HepG2 (cell line): ENCODE measurements around the gene ZBTB22. TPM values are rescaled to one million over a fixed set of nuclear protein-coding genes. Genes with fewer than 3 reads are reported as not detected.

Experiments
- GABPA ChIP-seq, 2 experiments: IDR thresholded peaks; 2 replicates each; pipeline ENCODE4 v1.6.1; 2011 to 2016; ENCODE audit warnings: low read depth in 2 of 2, low read length in 1 of 2, missing biosample characterization in 1 of 2, missing genetic modification characterization in 1 of 2
- MXD1 ChIP-seq: sonication (generic); formaldehyde crosslinking; IDR thresholded peaks from 2 replicates; pipeline ENCODE4 v1.4.0; 2020; ENCODE audit warnings: mild to moderate bottlenecking, missing genetic modification reagents
- PRDM15 ChIP-seq: sonication (generic); formaldehyde crosslinking; IDR thresholded peaks from 2 replicates; pipeline ENCODE4 v1.4.0; 2020; ENCODE audit warnings: missing genetic modification reagents
- REST ChIP-seq, 2 experiments: IDR thresholded peaks; 2 replicates each; pipeline ENCODE4 v1.6.1; 2011 to 2012; ENCODE audit warnings: low read length in 2 of 2, borderline replicate concordance in 1 of 2, low read depth in 1 of 2, mild to moderate bottlenecking in 1 of 2, moderate library complexity in 1 of 2
- ZMYM2 ChIP-seq: sonication (generic); formaldehyde crosslinking; IDR thresholded peaks from 2 replicates; pipeline ENCODE4 v1.8.0; 2022; ENCODE audit warnings: mild to moderate bottlenecking, missing genetic modification reagents
- ZNF430 ChIP-seq: sonication (generic); formaldehyde crosslinking; IDR thresholded peaks from 2 replicates; pipeline ENCODE4 v1.9.0; 2021; ENCODE audit warnings: mild to moderate bottlenecking, missing genetic modification reagents
- ZNF451 ChIP-seq: sonication (generic); formaldehyde crosslinking; IDR thresholded peaks from 2 replicates; pipeline ENCODE4 v1.5.0; 2020; ENCODE audit warnings: mild to moderate bottlenecking, missing genetic modification reagents
- ZNF687 ChIP-seq: sonication (generic); formaldehyde crosslinking; IDR thresholded peaks from 2 replicates; pipeline ENCODE4 v1.5.1; 2020; ENCODE audit warnings: mild to moderate bottlenecking, missing genetic modification reagents, moderate library complexity
- ZSCAN30 ChIP-seq: sonication (generic); formaldehyde crosslinking; IDR thresholded peaks from 2 replicates; pipeline ENCODE4 v1.5.0; 2020; ENCODE audit warnings: mild to moderate bottlenecking, missing genetic modification reagents
- polyA plus RNA-seq, 8 experiments: library from polyadenylated mRNA; depleted of rRNA in 3 of 8; stranded (reverse) in 7 of 8; unstranded in 1 of 8; fragments of >200 nt; fragmentation: Illumina TruSeq in 4 of 8; extraction: Trizol in 4 of 8; gene quantifications; 2 replicates each; pipeline versions ENCODE4 v1.2.1 to v1.2.3, GENCODE V29; 2011 to 2016; ENCODE audit warnings: low read depth in 4 of 8, missing spikeins in 1 of 8, mixed read lengths in 1 of 8; ENCODE audit not compliant: insufficient read depth in 1 of 8
- total RNA-seq, 5 experiments: library from RNA; depleted of rRNA; stranded (reverse); fragments of >200 nt; fragmentation: Illumina TruSeq; extraction: Trizol; gene quantifications; 2 replicates each; pipeline ENCODE4 v1.2.3, GENCODE V29; 2016; ENCODE audit warnings: low read depth in 1 of 5
- TF ChIP-seq, protein P1 (sequence below): sonication (generic); formaldehyde crosslinking; conservative IDR thresholded peaks from 2 replicates; pipeline ENCODE4 v1.4.0; 2020; ENCODE audit warnings: mild to moderate bottlenecking, missing genetic modification reagents, moderate library complexity

The ZBTB22 gene
- total and polyA plus RNA-seq, 2 of the 13 experiments (the other 11 are each of a cell fraction or from before 2014, with no cell fraction given) = 8.0 to 10.6 TPM

GRCh38 chr6:33288921-33289783 is 28.4 kb downstream of the ZBTB22 start, which contains the start of the genes PFDN6 and WDR46 (continued):
- TF ChIP-seq PRDM15 (CRISPR knock-in tag) (peak; percentile 70; the same call in 1 of the 2 replicates), ZNF687 (CRISPR knock-in tag) (peak; percentile 82), ZMYM2 (no peak), REST (IDR thresholded peaks at IDR 0.05; ENCODE audit: borderline replicate concordance in 1 of 2, low read depth in 1 of 2, low read length in 2 of 2) (no peak), GABPA (IDR thresholded peaks at IDR 0.05; ENCODE audit: low read depth, low read length) (peak; percentile 77), GABPA (CRISPR knock-in tag; IDR thresholded peaks at IDR 0.05; ENCODE audit: low read depth) (peak; percentile 99), ZNF430 (CRISPR knock-in tag) (peak; percentile 64; the same call in 1 of the 2 replicates), ZSCAN30 (CRISPR knock-in tag) (no peak), ZNF451 (CRISPR knock-in tag) (no peak), MXD1 (CRISPR knock-in tag) (peak; percentile 98; the same call in 1 of the 2 replicates)
- TF ChIP-seq, protein P1, sequence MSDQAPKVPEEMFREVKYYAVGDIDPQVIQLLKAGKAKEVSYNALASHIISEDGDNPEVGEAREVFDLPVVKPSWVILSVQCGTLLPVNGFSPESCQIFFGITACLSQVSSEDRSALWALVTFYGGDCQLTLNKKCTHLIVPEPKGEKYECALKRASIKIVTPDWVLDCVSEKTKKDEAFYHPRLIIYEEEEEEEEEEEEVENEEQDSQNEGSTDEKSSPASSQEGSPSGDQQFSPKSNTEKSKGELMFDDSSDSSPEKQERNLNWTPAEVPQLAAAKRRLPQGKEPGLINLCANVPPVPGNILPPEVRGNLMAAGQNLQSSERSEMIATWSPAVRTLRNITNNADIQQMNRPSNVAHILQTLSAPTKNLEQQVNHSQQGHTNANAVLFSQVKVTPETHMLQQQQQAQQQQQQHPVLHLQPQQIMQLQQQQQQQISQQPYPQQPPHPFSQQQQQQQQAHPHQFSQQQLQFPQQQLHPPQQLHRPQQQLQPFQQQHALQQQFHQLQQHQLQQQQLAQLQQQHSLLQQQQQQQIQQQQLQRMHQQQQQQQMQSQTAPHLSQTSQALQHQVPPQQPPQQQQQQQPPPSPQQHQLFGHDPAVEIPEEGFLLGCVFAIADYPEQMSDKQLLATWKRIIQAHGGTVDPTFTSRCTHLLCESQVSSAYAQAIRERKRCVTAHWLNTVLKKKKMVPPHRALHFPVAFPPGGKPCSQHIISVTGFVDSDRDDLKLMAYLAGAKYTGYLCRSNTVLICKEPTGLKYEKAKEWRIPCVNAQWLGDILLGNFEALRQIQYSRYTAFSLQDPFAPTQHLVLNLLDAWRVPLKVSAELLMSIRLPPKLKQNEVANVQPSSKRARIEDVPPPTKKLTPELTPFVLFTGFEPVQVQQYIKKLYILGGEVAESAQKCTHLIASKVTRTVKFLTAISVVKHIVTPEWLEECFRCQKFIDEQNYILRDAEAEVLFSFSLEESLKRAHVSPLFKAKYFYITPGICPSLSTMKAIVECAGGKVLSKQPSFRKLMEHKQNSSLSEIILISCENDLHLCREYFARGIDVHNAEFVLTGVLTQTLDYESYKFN (CRISPR knock-in tag) = peak; percentile 42
